Measurements from ENCODE around the gene RAB27A. TPM values are rescaled to one million over a fixed set of nuclear protein-coding genes. Genes with fewer than 3 reads are reported as not detected.

Gene RAB27A
- total RNA-seq, 1 donor from 2014 or later: 5.8 TPM

- no peak for DNase-seq
- TF ChIP-seq CTCF (IDR thresholded peaks at IDR 0.05; ENCODE audit: borderline replicate concordance): no peak
- Histone ChIP-seq H3K27ac (replicated peaks) (no peak overlapping the region), H3K4me1 (peaks cover 6% of the 10 kb centered on the region), H3K36me3 (no peaks in the 10 kb centered on the region), H3K27me3 (ENCODE audit: low read depth) (no peaks in the 10 kb centered on the region), H3K4me3 (no peak overlapping the region), H3K9me3 (replicated peaks) (no peaks in the 10 kb centered on the region)
- intact Hi-C loops (cut with micrococcal nuclease): no loop called here
Observed at GRCh38 chr15:55235546-55236036, 54.0 kb downstream of the RAB27A start.

GRCh38 chr15:55234800-55235104 lies 54.9 kb downstream of the RAB27A start:
- H3K4me1 ChIP-seq: no peaks in the 10 kb centered on the region
- no peaks in the 10 kb centered on the region for H3K9me3 ChIP-seq (replicated peaks)
- intact Hi-C loops (cut with micrococcal nuclease): no loop called here
- no peak overlapping the region for H3K27ac ChIP-seq (replicated peaks)
- H3K27me3 ChIP-seq (ENCODE audit: low read depth): no peaks in the 10 kb centered on the region
- DNase-seq: no peak
- no peak for TF ChIP-seq CTCF (IDR thresholded peaks at IDR 0.05; ENCODE audit: borderline replicate concordance)
- no peak overlapping the region for H3K4me3 ChIP-seq
- no peaks in the 10 kb centered on the region for H3K36me3 ChIP-seq

- H3K27me3 ChIP-seq (ENCODE audit: low read depth): no peaks in the 10 kb centered on the region
- no peak overlapping the region for H3K4me3 ChIP-seq
- DNase-seq: no peak
- H3K36me3 ChIP-seq: no peaks in the 10 kb centered on the region
- H3K4me1 ChIP-seq: no peaks in the 10 kb centered on the region
- intact Hi-C loops (cut with micrococcal nuclease): no loop called here
- no peak overlapping the region for H3K27ac ChIP-seq (replicated peaks)
- TF ChIP-seq CTCF (IDR thresholded peaks at IDR 0.05; ENCODE audit: borderline replicate concordance): no peak
- no peaks in the 10 kb centered on the region for H3K9me3 ChIP-seq (replicated peaks)
Observed at GRCh38 chr15:55234104-55234799, 55.4 kb downstream of the RAB27A start.

- H3K4me3 ChIP-seq: no peak overlapping the region
- TF ChIP-seq CTCF (IDR thresholded peaks at IDR 0.05; ENCODE audit: borderline replicate concordance): no peak
- intact Hi-C loops (cut with micrococcal nuclease): no loop called here
- no peak overlapping the region for H3K27ac ChIP-seq (replicated peaks)
- no peaks in the 10 kb centered on the region for H3K36me3 ChIP-seq
- H3K9me3 ChIP-seq (replicated peaks): no peaks in the 10 kb centered on the region
- no peaks in the 10 kb centered on the region for H3K27me3 ChIP-seq (ENCODE audit: low read depth)
- no peak for DNase-seq
- no peaks in the 10 kb centered on the region for H3K4me1 ChIP-seq
Observed at GRCh38 chr15:55231455-55231854, 58.2 kb downstream of the RAB27A start.

GRCh38 chr15:55230953-55231352 lies 58.7 kb downstream of the RAB27A start:
- DNase-seq: no peak
- no peak overlapping the region for H3K4me3 ChIP-seq
- H3K36me3 ChIP-seq: no peaks in the 10 kb centered on the region
- no peaks in the 10 kb centered on the region for H3K27me3 ChIP-seq (ENCODE audit: low read depth)
- no peak for TF ChIP-seq CTCF (IDR thresholded peaks at IDR 0.05; ENCODE audit: borderline replicate concordance)
- intact Hi-C loops (cut with micrococcal nuclease): no loop called here
- H3K4me1 ChIP-seq: no peaks in the 10 kb centered on the region
- no peaks in the 10 kb centered on the region for H3K9me3 ChIP-seq (replicated peaks)
- no peak overlapping the region for H3K27ac ChIP-seq (replicated peaks)

Data from left ventricle myocardium inferior (tissue), 1 donor.